ENCODE results near the gene FANCC.

- TF ChIP-seq CTCF (IDR thresholded peaks at IDR 0.05) (no peak), POLR2A (IDR thresholded peaks at IDR 0.05) (no peak)
Measured at GRCh38 chr9:95097279-95097678, 220.2 kb downstream of the FANCC start.
